Natural killer cell (primary cell): ENCODE data around the gene DIRAS3. TPM values are rescaled to one million over a fixed set of nuclear protein-coding genes. Genes with fewer than 3 reads are reported as not detected.

ENCODE experiments used
- ATAC-seq, 3 donors: fragments of 150-1000 bp in 2 of 3; fragments of 200-7000 bp in 1 of 3; cut with Tn5 transposase; 1 replicate in 1 of 3; 2 replicates in 2 of 3; pipeline ENCODE4 v1.10.0; 2021; ENCODE audit warnings: mild to moderate bottlenecking in 2 of 3, moderate library complexity in 2 of 3
- DNase-seq, 2 donors: peaks; one replicate each; pipeline versions ENCODE4 v3.0.0 to v3.0.0-alpha.2; 2013 to 2021; ENCODE audit warnings: mixed read lengths in 1 of 2
- H3K27ac ChIP-seq: one replicate; pipeline ENCODE4 v1.5.1; 2013; ENCODE audit warnings: mild to moderate bottlenecking, low read length
- H3K27me3 ChIP-seq: one replicate; pipeline ENCODE4 v1.6.1; 2013; ENCODE audit warnings: low read length; ENCODE audit not compliant: control insufficient read depth, insufficient read depth
- H3K36me3 ChIP-seq: one replicate; pipeline ENCODE4 v1.6.1; 2013; ENCODE audit warnings: low read length; ENCODE audit not compliant: control insufficient read depth, insufficient read depth
- H3K4me1 ChIP-seq: one replicate; pipeline ENCODE4 v1.6.1; 2013; ENCODE audit warnings: low read length; ENCODE audit not compliant: control insufficient read depth, insufficient read depth
- H3K4me3 ChIP-seq: one replicate; pipeline ENCODE4 v1.5.1; 2013; ENCODE audit warnings: low read length
- H3K9me3 ChIP-seq: one replicate; pipeline ENCODE4 v1.6.1; 2013; ENCODE audit warnings: low read length; ENCODE audit not compliant: control insufficient read depth, insufficient read depth
- H3K27ac Mint-ChIP-seq, 2 donors: one replicate each; pipeline ENCODE4 v1.8.0; 2022; ENCODE audit warnings: mild to moderate bottlenecking in 2 of 2, mixed read lengths in 2 of 2, moderate library complexity in 1 of 2
- H3K27me3 Mint-ChIP-seq, 2 donors: one replicate each; pipeline ENCODE4 v1.8.0; 2022; ENCODE audit warnings: low read depth in 2 of 2, mixed read lengths in 2 of 2
- H3K36me3 Mint-ChIP-seq: one replicate; pipeline ENCODE4 v1.8.0; 2022; ENCODE audit warnings: mixed read lengths
- H3K4me1 Mint-ChIP-seq, 2 donors: one replicate each; pipeline ENCODE4 v1.8.0; 2022; ENCODE audit warnings: mixed read lengths in 2 of 2
- H3K4me3 Mint-ChIP-seq: one replicate; pipeline ENCODE4 v1.8.0; 2022; ENCODE audit warnings: mild to moderate bottlenecking, moderate library complexity, mixed read lengths
- H3K9me3 Mint-ChIP-seq, 2 donors: one replicate each; pipeline ENCODE4 v1.8.0; 2022; ENCODE audit warnings: mixed read lengths in 2 of 2
- WGBS: methylation state at CpG from one replicate; pipeline ENCODE4 v1.1.7; 2013; ENCODE audit warnings: missing lambda C conversion rate; ENCODE audit not compliant: insufficient coverage; 5-methylcytosine and 5-hydroxymethylcytosine counted together
- intact Hi-C: fragments of 100-400 bp; cut with micrococcal nuclease; formaldehyde crosslinking; loops from one replicate; pipeline ENCODE4 v1.14.2; 2022
- total RNA-seq, 4 donors: library from RNA; stranded (reverse); fragments of 120-200 nt in 1 of 4; gene quantifications; one replicate each; pipeline versions ENCODE4 v1.2.3 to v1.2.4, GENCODE V29; 2013 to 2022
- TF ChIP-seq, protein P1 (sequence below): fragments of 200-600 bp; IDR thresholded peaks from one replicate; pipeline ENCODE4 v1.8.0; 2022; ENCODE audit warnings: antibody characterized with exemption

Gene DIRAS3, protein sequence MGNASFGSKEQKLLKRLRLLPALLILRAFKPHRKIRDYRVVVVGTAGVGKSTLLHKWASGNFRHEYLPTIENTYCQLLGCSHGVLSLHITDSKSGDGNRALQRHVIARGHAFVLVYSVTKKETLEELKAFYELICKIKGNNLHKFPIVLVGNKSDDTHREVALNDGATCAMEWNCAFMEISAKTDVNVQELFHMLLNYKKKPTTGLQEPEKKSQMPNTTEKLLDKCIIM
- total RNA-seq: not detected
- total RNA-seq (2013): not detected

DNA sequence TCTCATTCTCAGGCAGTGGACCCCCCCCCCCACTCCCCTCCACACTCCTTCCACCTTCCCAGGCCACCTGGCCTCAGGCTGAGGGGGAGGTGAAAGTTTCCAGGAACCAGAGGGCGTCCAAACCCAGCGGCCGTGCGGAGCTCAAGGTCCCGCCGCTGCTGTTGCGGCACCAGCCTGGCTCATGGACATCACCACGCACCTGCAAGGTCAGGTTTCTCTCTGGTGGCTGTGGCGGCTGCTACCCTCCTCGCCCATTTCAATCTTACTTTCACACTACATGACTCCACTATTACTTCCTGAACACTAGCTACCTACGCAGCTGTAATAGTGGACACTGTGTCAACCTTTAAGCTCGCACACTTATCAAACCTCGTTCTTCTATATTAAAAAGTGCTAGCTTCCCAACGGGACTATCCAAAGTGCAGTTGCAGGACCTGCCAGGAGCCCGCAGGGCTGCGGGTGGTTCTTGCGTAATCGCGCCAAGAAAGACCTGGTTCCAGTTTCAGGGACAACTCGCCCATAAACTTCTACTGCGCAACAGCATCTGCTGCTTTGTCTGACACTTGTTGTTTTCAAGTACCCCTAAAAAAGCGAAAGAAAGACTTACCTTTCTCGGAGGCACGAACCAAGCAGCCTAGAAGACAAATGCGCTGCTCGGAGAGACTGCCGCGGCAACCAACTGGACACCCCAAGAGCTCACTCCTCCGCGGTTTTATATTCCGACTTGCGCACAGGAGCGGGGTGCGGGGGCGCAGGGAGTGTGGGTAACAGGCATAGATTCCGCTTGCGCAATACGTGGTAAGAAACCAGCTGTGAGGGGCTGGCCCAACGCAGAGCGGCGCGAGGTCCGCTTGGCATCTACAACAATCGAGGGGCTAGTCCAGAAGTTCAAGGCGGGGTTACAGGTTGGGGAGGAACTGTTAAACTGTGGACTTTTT is at the start of gene DIRAS3:
TSS of gene DIRAS3 (minus strand) at position 687 of the 938 bp plus-strand sequence. CDS start 3,330 bp downstream, outside the sequence.
- DNase-seq (no peak), ATAC-seq (no peak)
- H3K27me3 Mint-ChIP-seq: peaks cover 0 to 4% of the 10 kb centered on the region in 2 donors
- Histone ChIP-seq H3K36me3 (no peaks in the 10 kb centered on the region), H3K27me3 (peaks cover 5% of the 10 kb centered on the region), H3K27ac (no peak within 1 kb of the TSS), H3K9me3 (no peaks in the 10 kb centered on the region), H3K4me3 (no peak within 1 kb of the TSS), H3K4me1 (no peaks in the 10 kb centered on the region)
- peaks cover 2 to 7% of the 10 kb centered on the region in 2 donors for H3K9me3 Mint-ChIP-seq
- intact Hi-C loops: no loop called here
- H3K27ac Mint-ChIP-seq: no peak within 1 kb of the TSS
- H3K4me3 Mint-ChIP-seq: no peak within 1 kb of the TSS
- H3K36me3 Mint-ChIP-seq: no peaks in the 10 kb centered on the region
- H3K4me1 Mint-ChIP-seq: no peaks in the 10 kb centered on the region
- TF ChIP-seq, protein P1, sequence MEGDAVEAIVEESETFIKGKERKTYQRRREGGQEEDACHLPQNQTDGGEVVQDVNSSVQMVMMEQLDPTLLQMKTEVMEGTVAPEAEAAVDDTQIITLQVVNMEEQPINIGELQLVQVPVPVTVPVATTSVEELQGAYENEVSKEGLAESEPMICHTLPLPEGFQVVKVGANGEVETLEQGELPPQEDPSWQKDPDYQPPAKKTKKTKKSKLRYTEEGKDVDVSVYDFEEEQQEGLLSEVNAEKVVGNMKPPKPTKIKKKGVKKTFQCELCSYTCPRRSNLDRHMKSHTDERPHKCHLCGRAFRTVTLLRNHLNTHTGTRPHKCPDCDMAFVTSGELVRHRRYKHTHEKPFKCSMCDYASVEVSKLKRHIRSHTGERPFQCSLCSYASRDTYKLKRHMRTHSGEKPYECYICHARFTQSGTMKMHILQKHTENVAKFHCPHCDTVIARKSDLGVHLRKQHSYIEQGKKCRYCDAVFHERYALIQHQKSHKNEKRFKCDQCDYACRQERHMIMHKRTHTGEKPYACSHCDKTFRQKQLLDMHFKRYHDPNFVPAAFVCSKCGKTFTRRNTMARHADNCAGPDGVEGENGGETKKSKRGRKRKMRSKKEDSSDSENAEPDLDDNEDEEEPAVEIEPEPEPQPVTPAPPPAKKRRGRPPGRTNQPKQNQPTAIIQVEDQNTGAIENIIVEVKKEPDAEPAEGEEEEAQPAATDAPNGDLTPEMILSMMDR: no peak
- WGBS: 52% methylated on average over 45 of the region's 45 CpGs

DNA sequence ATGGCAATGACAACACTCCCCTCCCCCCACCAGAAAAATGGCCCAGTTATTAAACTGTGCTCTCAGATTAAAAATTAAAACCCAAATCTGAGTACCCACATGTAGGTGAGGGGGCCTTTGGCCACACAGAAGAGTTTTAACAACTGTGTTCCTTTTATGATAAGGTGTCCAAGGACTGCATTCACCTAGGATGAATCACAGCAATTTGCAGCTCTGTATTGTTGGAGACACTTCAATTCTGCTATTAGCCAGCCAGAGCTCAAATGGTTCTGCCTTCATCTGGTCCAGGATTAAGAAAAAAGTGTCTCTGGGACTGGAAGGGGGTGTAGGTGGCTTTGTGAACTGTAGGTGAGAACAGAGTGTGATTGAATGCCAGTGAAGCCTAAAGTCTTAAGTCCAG is 43.3 kb upstream of the DIRAS3 start:
- TF ChIP-seq, protein P1: no peak
- H3K27me3 ChIP-seq: no peaks in the 10 kb centered on the region

GRCh38 chr1:68087184-68087583 is 36.8 kb upstream of the DIRAS3 start:
- peaks cover under 1 to 11% of the 10 kb centered on the region in 2 donors for H3K9me3 Mint-ChIP-seq
- TF ChIP-seq, protein P1: no peak
- no peak overlapping the region for H3K27ac Mint-ChIP-seq
- H3K27me3 ChIP-seq: no peaks in the 10 kb centered on the region
- H3K27me3 Mint-ChIP-seq: no peaks in the 10 kb centered on the region
- intact Hi-C loops: no loop called here
- no peak overlapping the region for H3K4me3 Mint-ChIP-seq
- ATAC-seq (no peak), DNase-seq (no peak)
- H3K36me3 Mint-ChIP-seq: no peaks in the 10 kb centered on the region
- no peaks in the 10 kb centered on the region for H3K4me1 ChIP-seq
- no peak overlapping the region for H3K27ac ChIP-seq
- no peak overlapping the region for H3K4me3 ChIP-seq
- H3K36me3 ChIP-seq: no peaks in the 10 kb centered on the region
- no peaks in the 10 kb centered on the region for H3K9me3 ChIP-seq
- 87% methylated on average over 4 of the region's 4 CpGs for WGBS
- no peaks in the 10 kb centered on the region for H3K4me1 Mint-ChIP-seq

More for the DNA sequence above, 43.3 kb upstream of the DIRAS3 start:
- H3K9me3 ChIP-seq: peaks cover 2% of the 10 kb centered on the region
- ATAC-seq (no peak), DNase-seq (no peak)
- H3K4me1 Mint-ChIP-seq: no peaks in the 10 kb centered on the region
- no peak overlapping the region for H3K4me3 Mint-ChIP-seq
- intact Hi-C loops: no loop called here
- no peaks in the 10 kb centered on the region for H3K36me3 ChIP-seq
- H3K27ac ChIP-seq: no peak overlapping the region
- peaks cover 5 to 9% of the 10 kb centered on the region in 2 donors for H3K9me3 Mint-ChIP-seq
- peaks cover 6 to 9% of the 10 kb centered on the region in 2 donors for H3K27me3 Mint-ChIP-seq
- no peak overlapping the region for H3K4me3 ChIP-seq
- H3K4me1 ChIP-seq: no peaks in the 10 kb centered on the region
- no peaks in the 10 kb centered on the region for H3K36me3 Mint-ChIP-seq
- no peak overlapping the region for H3K27ac Mint-ChIP-seq
